GM21529 (cell line): ENCODE data around the gene PRAMEF2.
"Not testable (repeated sequence)": the region's sequence is repeated elsewhere in the genome, so short reads cannot be mapped to it uniquely, and the experiment has no call there.

Source experiments
- ATAC-seq: cut with Tn5 transposase; IDR thresholded peaks from one replicate; pipeline ENCODE4 v1.9.1; 2021; ENCODE audit not compliant: unreplicated experiment

The PRAMEF2 gene, protein sequence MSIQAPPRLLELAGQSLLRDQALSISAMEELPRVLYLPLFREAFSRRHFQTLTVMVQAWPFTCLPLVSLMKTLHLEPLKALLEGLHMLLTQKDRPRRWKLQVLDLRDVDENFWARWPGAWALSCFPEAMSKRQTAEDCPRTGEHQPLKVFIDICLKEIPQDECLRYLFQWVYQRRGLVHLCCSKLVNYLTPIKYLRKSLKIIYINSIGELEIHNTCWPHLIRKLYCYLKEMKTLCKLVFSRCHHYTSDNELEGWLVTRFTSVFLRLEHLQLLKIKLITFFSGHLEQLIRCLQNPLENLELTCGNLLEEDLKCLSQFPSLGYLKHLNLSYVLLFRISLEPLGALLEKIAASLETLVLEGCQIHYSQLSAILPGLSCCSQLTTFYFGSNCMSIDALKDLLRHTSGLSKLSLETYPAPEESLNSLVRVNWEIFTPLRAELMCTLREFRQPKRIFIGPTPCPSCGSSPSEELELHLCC

DNA sequence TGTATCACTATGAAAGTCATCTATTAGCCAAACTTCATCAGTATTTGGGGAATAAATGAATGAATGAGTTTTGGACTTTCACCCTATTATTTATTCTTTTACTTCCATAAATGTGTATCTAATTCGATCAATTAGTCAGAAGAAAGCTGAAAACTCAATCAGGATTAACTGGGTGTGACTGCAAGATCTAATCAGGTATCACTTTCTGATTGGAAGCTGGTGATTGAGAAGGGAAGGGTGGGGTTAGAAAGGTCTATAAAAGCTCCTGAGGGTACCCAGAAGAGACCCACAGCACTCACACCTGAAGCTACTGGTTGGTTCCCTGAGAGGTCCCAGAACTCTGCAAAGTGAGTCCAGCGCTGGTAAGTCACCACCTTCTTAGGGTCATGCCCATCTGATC, at the start of gene PRAMEF2:
PRAMEF2 (plus strand) TSS at position 301 of the 400 bp plus-strand sequence. CDS start 1,924 bp downstream, outside the sequence.
- not testable (repeated sequence) for ATAC-seq

DNA sequence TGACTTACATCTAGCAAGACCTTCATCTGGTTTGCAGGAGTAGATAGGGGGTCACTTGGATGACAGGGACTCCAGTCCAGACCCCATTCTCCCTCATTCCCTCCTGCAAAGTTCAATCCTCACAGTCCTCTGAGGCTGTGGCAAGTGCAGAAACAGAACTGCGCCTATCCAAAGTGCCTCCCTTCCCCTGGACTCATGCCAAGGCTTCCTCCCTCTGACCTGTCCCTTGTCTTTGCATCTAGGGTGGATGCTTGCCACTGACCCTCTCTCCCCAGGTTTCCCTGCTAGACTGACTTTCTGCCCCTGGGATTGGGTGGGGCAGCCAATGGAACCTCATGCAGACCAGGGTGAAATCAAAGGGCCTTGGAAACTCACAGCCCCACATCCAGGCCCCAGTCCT, 47.0 kb upstream of the PRAMEF2 start:
- no peak for ATAC-seq

DNA sequence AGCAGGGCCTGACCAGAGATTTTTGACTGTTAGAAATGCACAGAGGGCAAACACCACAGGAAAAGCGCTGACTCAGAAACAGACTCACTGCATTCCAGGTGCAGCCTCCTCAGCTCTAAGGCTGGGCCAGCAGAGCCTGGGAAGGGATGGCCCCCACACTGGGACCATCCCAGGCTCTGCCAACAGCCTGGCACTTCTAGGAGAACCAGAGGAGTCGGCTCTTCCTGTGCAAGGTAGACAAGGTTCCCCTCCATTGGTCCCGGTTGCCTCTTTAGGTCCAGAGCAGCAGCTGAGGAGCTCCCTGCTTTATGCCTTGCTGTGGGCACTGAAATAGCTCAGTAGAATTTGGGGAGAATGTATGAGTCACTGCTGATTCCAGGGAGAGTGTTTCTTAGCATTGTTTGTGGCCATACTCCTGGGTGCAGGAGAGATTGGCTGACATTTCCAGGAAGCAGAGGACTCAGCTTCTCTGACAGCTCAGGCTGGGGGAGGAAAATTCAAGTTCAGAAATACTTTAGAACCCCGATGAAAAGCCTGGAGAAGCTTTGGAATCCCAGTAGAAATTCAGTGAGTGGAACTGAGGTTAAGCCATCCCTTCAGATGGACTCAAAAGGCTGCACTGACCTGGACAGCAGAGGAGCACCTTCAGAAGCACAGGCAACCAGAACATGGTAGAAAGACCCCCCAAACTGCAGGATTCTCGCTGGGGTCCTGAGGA, 46.0 kb upstream of the PRAMEF2 start:
- ATAC-seq, result no peak

DNA sequence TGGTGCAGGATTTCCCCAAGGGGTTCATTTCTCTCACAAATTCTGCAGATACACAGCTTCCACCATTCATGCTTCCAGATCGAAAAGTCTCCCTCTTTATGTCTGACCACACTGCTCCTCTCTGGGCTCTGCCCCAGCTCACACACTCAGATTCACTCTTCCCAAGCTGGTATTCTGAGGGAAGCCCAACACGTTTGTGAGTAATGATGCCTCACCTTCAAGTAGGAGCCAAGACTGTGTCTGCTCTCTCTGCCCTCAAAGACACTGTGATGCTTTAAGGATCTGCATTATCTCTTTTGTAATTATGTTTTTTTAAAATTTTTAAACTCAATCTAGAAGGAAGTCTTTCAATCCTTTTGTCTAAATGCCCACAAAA, 45.5 kb upstream of the PRAMEF2 start:
- no peak for ATAC-seq

DNA sequence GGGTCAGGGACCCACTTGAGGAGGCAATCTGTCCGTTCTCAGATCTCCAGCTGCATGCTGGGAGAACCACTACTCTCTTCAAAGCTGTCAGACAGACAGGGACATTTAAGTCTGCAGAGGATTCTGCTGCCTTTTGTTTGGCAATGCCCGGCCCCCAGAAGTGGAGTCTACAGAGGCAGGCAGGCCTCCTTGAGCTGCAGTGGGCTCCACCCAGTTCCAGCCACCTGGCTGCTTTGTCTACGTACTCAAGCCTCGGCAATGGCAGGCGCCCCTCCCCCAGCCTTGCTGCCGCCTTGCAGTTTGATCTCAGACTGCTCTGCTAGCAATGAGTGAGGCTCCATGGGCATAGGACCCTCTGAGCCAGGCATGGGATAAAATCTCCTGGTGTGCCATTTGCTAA, 37.8 kb upstream of the PRAMEF2 start:
- ATAC-seq, result not testable (repeated sequence)

DNA sequence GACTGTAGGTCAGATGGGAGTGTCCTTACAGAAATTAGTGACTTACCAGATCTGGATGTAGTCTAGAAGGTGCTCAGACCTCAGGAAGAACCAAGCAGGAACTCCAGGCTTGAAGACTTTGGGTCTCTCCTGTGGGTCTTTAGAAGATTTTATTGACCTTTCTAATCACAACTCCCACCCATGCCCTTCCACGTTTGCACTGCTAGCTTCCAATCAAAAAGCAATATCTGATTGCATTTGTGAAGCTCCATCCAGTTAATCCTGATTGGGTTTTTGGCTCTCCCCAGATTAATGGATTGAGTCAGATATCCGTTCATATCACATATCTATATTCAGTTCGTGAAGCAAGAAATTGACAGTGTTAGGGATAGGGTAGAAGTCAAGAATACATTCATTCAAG, 25.6 kb upstream of the PRAMEF2 start, which contains the start of gene PRAMEF11:
PRAMEF11 (minus strand) TSS at position 101 of the 400 bp plus-strand sequence. CDS start 2,621 bp downstream, outside the sequence.
- ATAC-seq, result not testable (repeated sequence)

DNA sequence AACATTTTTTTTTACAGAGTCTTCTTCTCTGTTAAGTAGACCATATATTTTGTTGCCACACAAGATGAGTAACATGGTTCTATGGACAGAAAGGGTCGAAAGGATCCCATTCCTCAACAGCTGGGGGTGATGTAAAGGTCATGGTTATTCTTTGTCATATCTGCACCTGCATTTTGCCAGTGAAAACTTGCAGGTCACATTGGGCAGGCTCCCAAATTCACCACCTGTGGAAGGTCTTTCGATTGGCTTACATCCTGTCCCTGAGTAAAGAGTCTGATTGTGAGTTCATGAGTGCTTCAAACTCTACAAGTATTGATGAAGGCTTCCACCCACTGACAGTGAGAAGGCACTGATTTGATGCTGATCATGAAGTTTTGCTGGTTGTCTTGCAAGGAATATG, 23.6 kb upstream of the PRAMEF2 start:
- not testable (repeated sequence) for ATAC-seq

DNA sequence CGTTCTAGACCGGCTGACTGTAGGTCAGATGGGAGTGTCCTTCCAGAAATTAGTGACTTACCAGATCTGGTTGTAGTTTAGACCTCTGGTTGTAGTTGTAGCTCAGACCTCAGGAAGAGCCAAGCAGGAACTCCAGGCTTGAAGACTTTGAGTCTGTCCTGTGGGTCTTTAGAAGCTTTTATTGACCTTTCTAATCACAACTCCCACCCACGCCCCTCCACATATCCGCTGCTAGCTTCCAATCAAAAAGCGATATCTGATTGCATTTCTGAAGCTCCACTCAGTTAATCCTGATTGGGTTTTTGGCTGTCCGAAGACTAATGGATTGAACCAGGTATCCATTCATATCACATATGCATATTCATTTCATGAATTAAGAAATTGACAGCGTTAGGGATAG, 8.3 kb upstream of the PRAMEF2 start, which contains the start of gene HNRNPCL1:
HNRNPCL1 (minus strand) TSS at position 101 of the 400 bp plus-strand sequence. CDS start 431 bp downstream, outside the sequence.
- ATAC-seq, result not testable (repeated sequence)

DNA sequence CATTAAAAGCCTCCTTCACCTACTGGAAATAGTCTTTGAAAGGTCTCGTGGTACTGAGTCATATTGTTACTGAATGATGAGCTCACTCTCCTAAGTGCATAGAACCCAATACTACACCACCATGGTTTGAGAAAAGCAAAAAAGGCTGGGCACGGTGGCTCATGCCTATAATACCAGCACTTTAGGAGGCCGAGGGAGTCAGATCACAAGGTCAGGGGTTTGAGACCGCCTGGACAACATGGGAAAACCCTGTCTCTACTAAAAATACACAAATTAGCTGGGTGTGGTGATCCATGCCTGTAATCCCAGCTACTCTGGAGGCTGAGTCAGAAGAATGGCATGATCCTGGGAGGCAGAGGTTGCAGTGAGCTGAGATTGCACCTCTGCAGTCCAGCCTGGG, 5.1 kb upstream of the PRAMEF2 start:
- ATAC-seq, result no peak

DNA sequence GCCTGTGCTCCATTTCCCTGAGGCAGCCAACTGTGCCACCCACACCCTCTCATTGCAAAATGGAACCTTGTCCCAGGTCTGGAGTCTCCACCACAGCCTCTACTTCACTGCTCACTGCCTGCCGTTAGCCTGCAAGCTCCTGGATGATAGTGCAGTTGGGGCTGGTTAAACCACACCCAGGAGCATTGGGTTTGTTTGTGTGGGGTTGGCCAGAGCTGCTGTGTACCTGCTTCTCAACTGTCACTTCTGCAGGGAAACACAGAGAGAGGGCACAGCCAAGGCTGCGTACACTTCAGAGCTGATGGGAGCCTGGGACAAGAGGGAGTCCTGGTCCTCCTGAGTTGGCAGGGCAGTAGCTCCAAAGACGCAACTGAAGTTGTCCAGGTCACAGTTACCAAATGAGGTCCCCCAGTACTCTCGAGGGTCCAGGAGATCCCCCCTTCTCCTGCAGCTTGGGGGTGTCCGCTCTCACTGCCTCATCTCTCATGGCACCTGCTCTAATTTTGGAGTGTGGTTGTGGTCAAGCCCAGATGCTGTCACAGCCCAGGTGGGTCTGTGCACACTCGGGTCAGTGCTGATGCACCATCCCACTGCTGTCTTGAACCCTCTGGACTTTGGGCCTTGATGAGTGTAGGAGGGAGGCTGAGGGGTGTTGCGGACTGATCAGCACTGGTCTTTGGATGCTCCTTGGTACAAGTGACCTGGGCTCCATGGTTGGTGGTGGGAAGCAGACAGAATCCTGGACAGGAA, 6.4 kb downstream of the PRAMEF2 start:
- not testable (repeated sequence) for ATAC-seq

DNA sequence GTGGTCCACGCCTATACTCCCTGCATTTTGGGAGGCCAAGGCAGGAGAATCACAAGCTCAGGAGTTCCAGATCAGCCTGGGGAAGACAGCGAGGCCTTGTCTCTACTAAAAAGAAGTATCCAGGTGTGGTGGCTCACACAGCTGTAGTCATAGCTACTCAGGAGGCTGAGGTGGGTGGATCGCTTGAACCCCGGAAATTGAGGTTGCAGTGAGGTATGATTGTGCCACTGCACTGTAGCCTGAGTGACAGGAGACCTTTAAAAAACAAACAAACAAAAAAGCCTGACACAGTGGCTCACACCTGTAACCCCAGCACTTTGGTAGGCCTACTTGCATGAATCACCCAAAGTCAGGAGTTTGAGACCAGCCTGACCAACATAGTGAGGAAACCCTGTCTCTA, 21.6 kb downstream of the PRAMEF2 start:
- ATAC-seq, result not testable (repeated sequence)

DNA sequence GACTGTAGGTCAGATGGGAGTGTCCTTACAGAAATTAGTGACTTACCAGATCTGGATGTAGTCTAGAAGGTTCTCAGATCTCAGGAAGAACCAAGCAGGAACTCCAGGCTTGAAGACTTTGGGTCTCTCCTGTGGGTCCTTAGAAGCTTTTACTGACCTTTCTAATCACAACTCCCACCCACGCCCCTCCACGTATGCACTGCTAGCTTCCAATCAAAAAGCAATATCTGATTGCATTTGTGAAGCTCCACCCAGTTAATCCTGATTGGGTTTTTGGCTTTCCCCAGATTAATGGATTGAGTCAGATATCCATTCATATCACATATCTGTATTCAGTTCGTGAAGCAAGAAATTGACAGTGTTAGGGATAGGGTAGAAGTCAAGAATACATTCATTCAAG, 29.2 kb downstream of the PRAMEF2 start, which contains the start of gene PRAMEF4:
PRAMEF4 (minus strand) TSS at position 101 of the 400 bp plus-strand sequence. CDS start 2,807 bp downstream, outside the sequence.
- ATAC-seq, result not testable (repeated sequence)

DNA sequence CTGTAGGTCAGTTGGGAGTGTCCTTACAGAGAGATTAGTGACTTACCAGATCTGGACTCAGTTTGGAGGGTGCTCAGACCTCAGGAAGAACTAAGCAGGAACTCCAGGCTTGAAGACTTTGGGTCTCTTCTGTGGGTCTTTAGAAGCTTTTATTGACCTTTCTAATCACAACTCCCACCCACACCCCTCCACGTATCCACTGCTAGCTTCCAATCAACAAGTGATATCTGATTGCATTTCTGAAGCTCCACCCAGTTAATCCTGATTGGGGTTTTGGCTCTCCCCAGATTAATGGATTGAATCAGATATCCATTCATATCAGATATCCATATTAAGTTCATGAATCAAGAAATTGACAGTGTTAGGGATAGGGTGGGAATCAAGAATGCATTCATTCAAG, 41.3 kb downstream of the PRAMEF2 start, which contains the start of gene PRAMEF10:
PRAMEF10 (minus strand) TSS at position 101 of the 400 bp plus-strand sequence. CDS start 2,423 bp downstream, outside the sequence.
- not testable (repeated sequence) for ATAC-seq

DNA sequence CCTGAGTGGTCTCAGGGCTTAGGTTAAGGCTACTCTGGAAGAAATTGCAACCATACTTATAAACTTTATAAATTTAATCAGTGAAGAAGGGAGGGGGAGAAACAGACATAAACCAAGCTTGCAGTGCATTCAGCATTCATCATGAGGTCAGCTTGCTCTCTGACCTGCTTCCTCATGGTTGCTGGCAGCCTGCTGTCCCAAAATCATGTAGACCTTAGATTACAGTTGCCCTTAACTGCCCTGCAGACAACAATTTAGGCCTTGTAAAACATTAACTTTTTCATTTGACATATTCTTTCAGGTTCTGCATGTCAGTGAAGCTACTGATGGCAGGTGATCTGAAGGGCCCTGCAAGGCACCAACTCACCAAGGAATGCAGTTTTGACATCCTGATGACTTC, 42.3 kb downstream of the PRAMEF2 start:
- ATAC-seq, result not testable (repeated sequence)

DNA sequence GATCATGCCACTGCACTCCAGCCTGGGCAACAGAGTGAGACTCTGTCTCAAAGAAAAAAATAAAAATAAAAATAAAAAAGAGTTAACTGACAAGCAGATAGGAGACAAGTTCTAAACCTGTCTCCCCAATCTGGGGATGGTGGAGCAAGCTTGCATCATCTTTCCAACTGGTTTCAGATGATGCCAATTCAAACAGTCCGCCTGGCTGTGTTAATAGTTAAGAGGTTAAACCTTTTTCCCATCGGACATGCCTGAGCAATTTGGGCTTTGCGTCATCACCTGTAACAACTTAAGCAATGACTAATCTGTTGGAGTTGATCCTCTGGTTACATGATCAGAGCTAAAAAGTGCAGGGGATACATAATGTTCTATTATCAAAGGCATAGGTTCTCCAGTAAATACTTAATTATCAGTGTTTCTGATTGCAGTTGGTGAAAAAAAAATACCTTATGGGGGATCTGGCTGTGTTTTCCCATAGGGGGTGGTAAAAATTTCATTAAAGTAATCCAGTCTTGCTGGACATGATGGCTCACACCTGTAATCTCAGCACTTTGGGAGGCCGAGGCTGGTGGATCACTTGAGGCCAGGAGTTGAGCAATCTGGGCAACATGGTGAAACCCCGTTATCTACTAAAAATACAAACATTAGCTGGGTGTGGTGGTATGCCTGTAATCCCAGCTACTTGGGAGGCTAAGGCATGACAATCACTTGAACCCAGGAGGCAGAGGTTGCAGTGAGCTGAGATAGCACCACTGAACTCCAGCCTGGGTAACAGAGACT, 47.1 kb downstream of the PRAMEF2 start:
- ATAC-seq, result not testable (repeated sequence)
